HG03045 (cell line): ENCODE data around the gene VPS13C.
"Not testable (repeated sequence)": the region's sequence is repeated elsewhere in the genome, so short reads cannot be mapped to it uniquely, and the experiment has no call there.

Experiments used
- ATAC-seq: cut with Tn5 transposase; IDR thresholded peaks from one replicate; pipeline ENCODE4 v1.9.1; 2021; ENCODE audit warnings: mild to moderate bottlenecking, moderate library complexity; ENCODE audit not compliant: unreplicated experiment

Gene VPS13C

DNA sequence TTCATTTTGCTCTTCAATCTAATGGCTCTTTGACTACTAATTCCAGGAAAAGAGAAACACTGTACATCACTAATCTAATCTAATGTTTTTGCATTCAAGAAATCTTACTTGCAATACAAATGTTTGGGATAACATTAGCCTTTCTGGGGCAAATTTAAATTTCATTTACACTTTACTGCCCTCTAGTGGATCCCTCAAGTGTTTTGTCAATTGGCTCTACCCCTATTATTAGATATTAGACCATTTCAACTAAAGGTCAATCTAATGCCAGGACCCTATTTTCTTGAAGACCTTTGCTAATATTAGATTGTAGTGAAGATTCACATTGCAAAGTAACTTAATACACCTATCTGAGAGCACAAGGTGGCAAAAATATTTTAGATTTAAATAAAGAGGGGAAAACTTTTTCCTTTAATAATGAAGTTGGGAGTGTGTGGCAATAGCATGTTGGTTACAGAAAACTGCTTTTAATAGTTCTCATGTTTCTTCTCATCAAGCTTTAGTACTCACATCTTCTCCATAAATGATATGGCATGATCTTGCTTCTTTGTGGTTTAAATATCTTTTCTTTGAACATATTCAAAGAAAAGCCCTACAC is 11.6 kb upstream of the VPS13C start:
- no peak for ATAC-seq

- ATAC-seq = no peak
These were observed 9.3 kb upstream of the VPS13C start for GRCh38 chr15:62069551-62069950.

DNA sequence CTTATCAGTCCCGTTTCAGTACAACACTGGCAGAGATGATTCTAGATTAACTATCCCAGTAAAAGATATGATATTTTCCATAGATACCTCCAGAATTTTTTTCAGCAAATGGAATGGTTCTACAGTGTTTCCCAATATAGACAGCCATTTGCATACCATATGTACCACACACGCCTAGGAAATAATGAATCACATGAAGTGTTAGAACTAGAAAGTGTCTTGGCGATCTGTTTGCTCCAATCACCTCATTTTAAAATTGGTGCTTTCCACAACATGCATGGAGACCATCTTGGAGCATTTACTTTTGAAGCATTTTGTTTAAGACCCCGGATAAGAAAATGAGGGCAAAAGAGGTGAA is 8.5 kb upstream of the VPS13C start:
- ATAC-seq = no peak

DNA sequence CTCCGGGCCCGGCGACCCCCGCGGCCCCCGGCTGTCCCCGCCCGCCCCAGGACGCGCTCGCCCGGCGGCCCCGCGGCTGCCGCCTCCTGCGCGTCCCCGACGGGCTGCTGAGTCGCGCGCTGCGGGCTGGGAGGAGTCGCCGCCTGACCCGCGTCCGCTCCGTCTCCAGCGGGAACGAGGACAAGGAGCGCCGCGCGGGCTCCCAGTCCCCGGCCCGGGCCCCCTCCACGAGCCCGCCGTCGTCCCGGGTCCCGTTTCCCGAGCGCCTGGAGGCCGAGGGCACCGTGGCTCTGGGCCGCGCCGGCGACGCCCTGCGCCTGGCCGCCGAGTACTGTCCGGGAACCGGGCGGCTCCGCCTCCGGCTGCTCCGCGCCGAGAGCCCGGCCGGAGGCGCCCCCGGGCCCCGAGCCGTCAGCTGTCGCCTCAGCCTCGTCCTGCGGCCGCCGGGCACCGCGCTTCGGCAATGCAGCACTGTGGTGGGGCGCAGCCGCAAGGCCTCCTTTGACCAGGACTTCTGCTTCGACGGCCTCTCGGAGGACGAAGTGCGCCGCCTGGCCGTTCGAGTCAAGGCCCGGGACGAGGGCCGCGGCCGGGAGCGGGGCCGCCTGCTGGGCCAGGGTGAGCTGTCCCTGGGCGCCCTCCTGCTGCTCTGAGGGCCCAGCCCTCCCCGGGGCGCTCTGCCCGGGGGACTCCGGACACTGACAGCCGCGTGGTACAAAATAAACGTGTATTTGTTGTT is 8.0 kb upstream of the VPS13C start:
- ATAC-seq = no peak

DNA sequence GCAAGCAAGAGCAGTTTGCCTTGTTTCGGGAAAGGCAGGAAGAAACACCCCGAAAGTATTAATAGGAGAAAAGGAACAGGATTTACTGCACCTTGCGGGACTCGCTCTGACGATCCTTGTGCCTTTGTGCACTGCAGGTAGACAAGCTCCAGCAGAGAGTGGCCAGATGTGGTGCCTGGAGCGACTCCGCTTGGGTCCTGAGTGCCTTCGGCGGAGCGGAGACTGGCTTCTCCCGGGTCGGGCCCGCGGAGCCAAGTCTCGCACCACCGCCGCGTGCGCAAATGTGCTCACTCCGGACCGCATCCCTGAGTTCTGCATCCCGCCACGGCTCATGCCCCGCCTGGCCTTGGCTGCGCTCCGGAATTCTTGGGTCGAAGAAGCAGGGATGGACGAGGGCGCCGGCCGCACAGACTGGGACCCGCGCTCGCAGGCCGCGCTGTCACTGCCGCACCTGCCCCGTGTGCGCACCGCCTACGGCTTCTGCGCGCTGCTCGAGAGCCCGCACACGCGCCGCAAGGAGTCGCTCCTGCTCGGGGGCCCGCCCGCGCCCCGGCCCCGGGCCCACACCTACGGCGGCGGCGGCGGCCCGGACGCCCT is 7.3 kb upstream of the VPS13C start:
- ATAC-seq = no peak

DNA sequence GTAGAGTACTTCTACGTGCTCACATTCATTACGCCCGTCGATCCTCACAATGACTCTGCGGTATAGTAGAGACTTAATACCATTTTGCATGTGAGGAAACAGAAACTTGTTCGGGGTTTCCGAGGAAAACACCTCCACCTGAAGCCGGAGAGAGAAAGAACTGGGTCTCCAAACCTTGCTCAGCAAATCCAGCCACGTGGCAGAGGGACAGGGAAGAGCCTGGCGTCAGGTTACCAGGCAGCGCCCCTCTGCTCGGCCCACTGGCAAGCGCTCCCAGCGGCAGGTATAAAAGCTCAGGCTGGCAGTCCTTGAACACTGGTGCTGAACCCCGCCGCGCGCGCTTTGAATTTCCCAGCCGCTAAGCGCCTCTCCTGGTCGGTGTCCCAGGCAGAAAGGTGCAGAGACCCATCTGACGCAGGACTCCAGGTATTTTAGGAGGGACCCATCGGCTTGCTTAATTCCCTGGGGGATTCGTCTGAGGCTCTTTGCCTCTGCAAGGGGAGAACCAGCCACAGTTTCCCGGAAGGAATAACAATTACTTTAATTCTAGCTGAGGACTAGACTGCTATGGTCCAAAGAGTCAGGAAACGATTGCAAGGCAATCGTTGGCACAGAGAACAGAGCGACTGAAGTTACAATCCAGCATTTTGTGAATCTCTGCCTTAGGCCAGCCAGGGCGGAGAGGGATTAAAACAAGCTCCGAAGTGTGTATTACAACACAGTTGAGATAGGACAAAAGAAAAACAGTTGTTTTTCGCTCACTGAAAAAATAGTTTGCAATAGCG is 6.6 kb upstream of the VPS13C start, which contains the start of gene C2CD4A:
Gene C2CD4A, plus strand, starts transcription at position 315 of the 785 bp plus-strand sequence. CDS start 637 bp downstream, outside the sequence.
- ATAC-seq = no peak

GRCh38 chr15:62063825-62064635 is 3.8 kb upstream of the VPS13C start:
- ATAC-seq = no peak

DNA sequence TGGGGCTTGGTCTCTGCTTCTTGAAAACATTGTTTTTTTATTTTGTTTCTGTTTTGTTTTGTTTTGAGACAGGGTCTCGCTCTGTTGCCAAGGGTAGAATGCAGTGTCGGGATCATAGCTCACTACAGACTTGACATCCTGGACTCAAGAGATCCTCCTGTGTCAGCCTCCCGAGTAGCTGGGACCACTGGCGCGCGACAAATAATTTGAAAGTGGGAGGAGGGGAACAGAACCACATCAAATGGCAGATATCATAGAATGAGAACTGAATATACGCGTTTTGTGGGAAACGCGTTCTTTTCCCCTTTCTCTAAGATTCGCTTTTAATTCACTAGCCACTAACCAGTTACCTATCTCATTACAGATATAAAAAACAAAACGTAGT is 641 bp upstream of the VPS13C start:
- no peak for ATAC-seq

DNA sequence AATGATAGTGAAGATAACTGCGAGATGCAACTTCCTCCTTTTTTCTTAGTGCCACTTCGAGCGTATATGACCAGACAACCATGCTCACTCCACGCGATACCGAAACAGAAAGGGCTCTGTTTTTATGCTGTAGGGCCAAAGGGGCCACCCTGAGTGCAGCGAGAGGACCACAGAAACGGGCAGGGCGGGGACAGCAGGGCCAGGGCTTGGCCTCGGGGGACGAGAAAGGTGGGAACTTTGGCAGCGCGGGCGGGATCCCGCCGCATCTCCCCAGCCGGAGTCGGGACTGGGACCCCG is 483 bp downstream of the VPS13C start:
- peak; percentile 68 for ATAC-seq

DNA sequence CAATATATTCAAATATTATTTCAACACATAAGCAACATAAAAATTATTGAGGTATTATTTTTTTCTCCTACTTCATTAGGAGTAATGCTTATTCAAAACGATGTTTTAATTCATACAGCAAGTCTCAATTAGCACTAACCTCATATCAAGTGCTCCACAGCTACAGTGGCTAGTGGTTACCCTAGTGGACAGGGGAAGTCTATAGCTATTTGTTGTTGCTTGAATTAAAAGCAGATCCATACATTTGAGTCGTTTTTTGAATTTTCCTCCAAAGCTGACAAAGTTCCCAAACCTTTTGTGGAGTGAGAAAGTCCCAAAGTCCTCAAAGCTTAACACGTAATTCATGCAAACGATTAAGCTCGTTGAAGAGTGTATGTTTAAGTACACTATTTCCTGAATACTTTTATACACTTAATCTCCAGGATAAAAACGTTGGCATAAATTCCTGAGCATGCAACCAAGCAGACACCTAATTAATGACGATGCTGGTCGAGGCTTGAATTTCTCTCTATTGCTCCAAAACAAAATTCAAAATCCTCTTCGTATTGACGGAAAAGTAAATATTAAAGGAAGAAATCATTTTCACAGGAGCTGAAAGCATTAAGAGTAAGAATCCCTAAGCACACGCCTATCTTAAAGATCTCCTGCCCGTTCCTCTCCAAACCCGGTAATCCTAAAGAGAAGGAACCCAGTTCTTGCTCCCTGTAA is 985 bp downstream of the VPS13C start:
- no peak for ATAC-seq

GRCh38 chr15:62058327-62059028 is 1.8 kb downstream of the VPS13C start:
- no peak for ATAC-seq

- ATAC-seq = no peak
These were observed 2.8 kb downstream of the VPS13C start for GRCh38 chr15:62057341-62057980.

DNA sequence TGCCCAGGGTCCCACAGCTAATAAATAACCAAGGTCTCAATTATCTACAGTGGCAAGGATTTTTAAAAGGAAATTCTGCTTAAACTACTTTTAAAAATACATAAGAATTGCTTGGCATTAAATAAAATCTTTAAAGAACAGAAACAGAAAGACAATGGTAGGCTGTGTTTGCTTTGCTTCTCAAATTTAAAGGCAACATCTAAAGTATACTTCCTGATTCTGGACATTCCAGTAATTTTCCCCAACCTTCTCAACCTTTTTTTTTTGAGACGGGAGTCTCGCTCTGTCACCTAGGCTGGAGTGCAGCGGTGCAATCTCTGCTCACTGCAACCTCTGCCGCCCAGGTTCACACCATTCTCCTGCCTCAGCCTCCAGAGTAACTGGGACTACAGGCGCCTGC is 5.3 kb downstream of the VPS13C start:
- ATAC-seq = no peak

DNA sequence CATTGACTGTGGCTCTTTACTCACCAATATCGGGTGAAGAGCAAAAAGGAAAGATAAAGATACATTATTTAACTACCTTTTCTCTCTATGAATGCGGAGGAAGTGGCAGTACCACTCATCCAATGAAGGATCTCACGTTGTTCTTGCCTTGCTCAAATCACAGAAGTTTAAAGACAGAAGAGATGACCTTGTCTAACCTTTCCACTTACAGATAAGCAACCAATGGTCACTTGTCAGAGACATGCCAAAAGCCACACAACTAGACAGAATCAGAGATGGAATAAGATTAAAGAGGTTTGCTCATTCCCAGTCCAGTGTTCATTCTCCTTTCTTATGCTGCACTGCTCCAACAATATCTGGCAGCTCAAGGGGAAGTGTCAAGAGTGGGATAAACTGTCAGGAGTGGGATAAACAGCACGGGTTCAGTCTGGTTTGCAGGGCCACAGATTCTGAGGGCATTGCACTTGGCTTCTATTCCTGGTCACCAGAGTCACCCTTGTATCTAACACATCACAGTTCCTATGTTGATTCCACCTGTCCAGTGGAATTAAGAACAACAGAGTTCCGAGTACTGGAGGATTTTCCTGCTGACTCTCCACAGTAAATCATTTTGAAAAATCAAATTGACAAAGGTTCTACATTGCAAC is 6.7 kb downstream of the VPS13C start:
- no peak for ATAC-seq

DNA sequence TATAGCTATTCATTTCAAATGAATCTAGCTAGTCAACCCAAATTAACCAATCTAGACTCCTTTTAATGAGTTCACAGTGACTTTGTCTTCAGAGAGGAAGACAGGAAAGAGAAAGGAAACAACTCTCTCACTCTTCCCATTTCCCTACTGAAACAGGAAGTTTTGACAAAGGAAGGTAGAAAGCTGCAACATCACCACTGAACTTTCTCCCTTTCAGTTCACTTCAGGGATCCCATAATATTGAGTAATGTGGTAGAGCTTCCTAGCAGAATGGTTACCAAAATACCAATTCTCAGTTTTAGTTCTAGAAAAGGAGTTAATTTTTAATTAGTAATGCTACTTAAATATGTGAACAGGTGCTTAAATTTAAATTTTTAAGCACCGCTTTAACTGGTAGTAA is 7.5 kb downstream of the VPS13C start:
- no peak for ATAC-seq

- ATAC-seq = no peak
These were observed 9.1 kb downstream of the VPS13C start for GRCh38 chr15:62051166-62051565.

- no peak for ATAC-seq
These were observed 10.1 kb downstream of the VPS13C start for GRCh38 chr15:62050115-62050514.

- ATAC-seq = not testable (repeated sequence)
These were observed 12.0 kb downstream of the VPS13C start for GRCh38 chr15:62048254-62048653.
